Dendritic cell treated with granulocyte-macrophage colony-stimulating factor and Interleukin-4, amounts not matched to agents 40 ng/mL and 50 ng/mL, for 4 days (primary cell): ENCODE measurements around the gene AEBP1.

Experiments used
- H3K27ac Mint-ChIP-seq: one replicate; pipeline ENCODE4 v1.8.0; 2022; ENCODE audit warnings: mild to moderate bottlenecking, mixed read lengths
- H3K27me3 Mint-ChIP-seq: one replicate; pipeline ENCODE4 v1.8.0; 2022; ENCODE audit warnings: mild to moderate bottlenecking, mixed read lengths
- H3K36me3 Mint-ChIP-seq: one replicate; pipeline ENCODE4 v1.8.0; 2022; ENCODE audit warnings: low read depth, mixed read lengths
- H3K4me1 Mint-ChIP-seq: one replicate; pipeline ENCODE4 v1.8.0; 2022; ENCODE audit warnings: low read depth, mixed read lengths
- H3K4me3 Mint-ChIP-seq: one replicate; pipeline ENCODE4 v1.8.0; 2022; ENCODE audit warnings: mild to moderate bottlenecking, moderate library complexity, mixed read lengths
- H3K9me3 Mint-ChIP-seq: one replicate; pipeline ENCODE4 v1.8.0; 2022; ENCODE audit warnings: mixed read lengths
- intact Hi-C: fragments of 100-400 bp; cut with micrococcal nuclease; formaldehyde crosslinking; loops from one replicate; pipeline ENCODE4 v1.15.0; 2022

Gene AEBP1

GRCh38 chr7:44085546-44085945 is 18.6 kb upstream of the AEBP1 start:
- no peak overlapping the region for H3K4me3 Mint-ChIP-seq
- intact Hi-C loops, result no loop called here

GRCh38 chr7:44086627-44087026 is 17.5 kb upstream of the AEBP1 start:
- Mint-ChIP-seq H3K36me3 (peaks cover 5% of the 10 kb centered on the region), H3K4me1 (peaks cover 5% of the 10 kb centered on the region), H3K4me3 (no peak overlapping the region), H3K27ac (no peak overlapping the region), H3K27me3 (peaks cover 3% of the 10 kb centered on the region), H3K9me3 (no peaks in the 10 kb centered on the region)
- intact Hi-C loops, result no loop called here

More at GRCh38 chr7:44085546-44085945, 18.6 kb upstream of the AEBP1 start:
- peaks cover 3% of the 10 kb centered on the region for H3K27me3 Mint-ChIP-seq
- H3K4me1 Mint-ChIP-seq, result peaks cover 16% of the 10 kb centered on the region
- H3K27ac Mint-ChIP-seq, result no peak overlapping the region
- H3K36me3 Mint-ChIP-seq, result peaks cover 13% of the 10 kb centered on the region
- no peaks in the 10 kb centered on the region for H3K9me3 Mint-ChIP-seq

- H3K4me1 Mint-ChIP-seq, result no peaks in the 10 kb centered on the region
- H3K27me3 Mint-ChIP-seq, result peaks cover 5% of the 10 kb centered on the region
- intact Hi-C loops, result no loop called here
- no peaks in the 10 kb centered on the region for H3K36me3 Mint-ChIP-seq
- no peaks in the 10 kb centered on the region for H3K9me3 Mint-ChIP-seq
- no peak overlapping the region for H3K4me3 Mint-ChIP-seq
- peak overlapping the region; percentile 12 for H3K27ac Mint-ChIP-seq
These were observed 16.0 kb upstream of the AEBP1 start for GRCh38 chr7:44087911-44088838.

GRCh38 chr7:44093102-44093641 is 11.0 kb upstream of the AEBP1 start:
- H3K36me3 Mint-ChIP-seq, result no peaks in the 10 kb centered on the region
- H3K4me1 Mint-ChIP-seq, result peaks cover 9% of the 10 kb centered on the region
- no peaks in the 10 kb centered on the region for H3K9me3 Mint-ChIP-seq
- peaks cover 6% of the 10 kb centered on the region for H3K27me3 Mint-ChIP-seq
- H3K27ac Mint-ChIP-seq, result no peak overlapping the region
- intact Hi-C loops, result no loop called here
- no peak overlapping the region for H3K4me3 Mint-ChIP-seq

- Mint-ChIP-seq H3K4me3 (no peak overlapping the region), H3K27me3 (peaks cover 6% of the 10 kb centered on the region), H3K9me3 (no peaks in the 10 kb centered on the region), H3K27ac (no peak overlapping the region), H3K36me3 (no peaks in the 10 kb centered on the region), H3K4me1 (peaks cover 9% of the 10 kb centered on the region)
- intact Hi-C loops, result no loop called here
These were observed 9.8 kb upstream of the AEBP1 start for GRCh38 chr7:44094365-44094764.

- H3K27ac Mint-ChIP-seq, result no peak overlapping the region
- H3K27me3 Mint-ChIP-seq, result peaks cover 6% of the 10 kb centered on the region
- H3K4me1 Mint-ChIP-seq, result peaks cover 9% of the 10 kb centered on the region
- no peaks in the 10 kb centered on the region for H3K9me3 Mint-ChIP-seq
- no peak overlapping the region for H3K4me3 Mint-ChIP-seq
- H3K36me3 Mint-ChIP-seq, result no peaks in the 10 kb centered on the region
- intact Hi-C loops, result no loop called here
These were observed 9.1 kb upstream of the AEBP1 start for GRCh38 chr7:44094883-44095592.

- H3K27ac Mint-ChIP-seq, result no peak overlapping the region
- H3K36me3 Mint-ChIP-seq, result no peaks in the 10 kb centered on the region
- H3K27me3 Mint-ChIP-seq, result peaks cover 6% of the 10 kb centered on the region
- H3K4me3 Mint-ChIP-seq, result no peak overlapping the region
- intact Hi-C loops, result no loop called here
- H3K4me1 Mint-ChIP-seq, result peaks cover 9% of the 10 kb centered on the region
- H3K9me3 Mint-ChIP-seq, result no peaks in the 10 kb centered on the region
These were observed 8.4 kb upstream of the AEBP1 start for GRCh38 chr7:44095781-44096180.

- Mint-ChIP-seq H3K4me3 (no peak overlapping the region), H3K36me3 (no peaks in the 10 kb centered on the region), H3K4me1 (peaks cover 9% of the 10 kb centered on the region), H3K9me3 (no peaks in the 10 kb centered on the region), H3K27ac (no peak overlapping the region), H3K27me3 (peaks cover 6% of the 10 kb centered on the region)
- intact Hi-C loops, result no loop called here
These were observed 7.7 kb upstream of the AEBP1 start for GRCh38 chr7:44096326-44096881.

- Mint-ChIP-seq H3K36me3 (no peaks in the 10 kb centered on the region), H3K27me3 (peaks cover 8% of the 10 kb centered on the region), H3K9me3 (no peaks in the 10 kb centered on the region), H3K4me1 (peaks cover 9% of the 10 kb centered on the region), H3K4me3 (no peak overlapping the region), H3K27ac (no peak overlapping the region)
- intact Hi-C loops, result no loop called here
These were observed 6.8 kb upstream of the AEBP1 start for GRCh38 chr7:44097064-44097932.

GRCh38 chr7:44098092-44099068 is 5.8 kb upstream of the AEBP1 start:
- no peak overlapping the region for H3K4me3 Mint-ChIP-seq
- peaks cover 9% of the 10 kb centered on the region for H3K4me1 Mint-ChIP-seq
- intact Hi-C loops, result no loop called here
- H3K27me3 Mint-ChIP-seq, result peaks cover 17% of the 10 kb centered on the region
- H3K27ac Mint-ChIP-seq, result no peak overlapping the region
- H3K36me3 Mint-ChIP-seq, result no peaks in the 10 kb centered on the region
- no peaks in the 10 kb centered on the region for H3K9me3 Mint-ChIP-seq

GRCh38 chr7:44099669-44100068 is 4.5 kb upstream of the AEBP1 start:
- H3K4me1 Mint-ChIP-seq, result peaks cover 5% of the 10 kb centered on the region
- no peaks in the 10 kb centered on the region for H3K36me3 Mint-ChIP-seq
- H3K4me3 Mint-ChIP-seq, result no peak overlapping the region
- intact Hi-C loops, result no loop called here
- no peak overlapping the region for H3K27ac Mint-ChIP-seq
- H3K9me3 Mint-ChIP-seq, result no peaks in the 10 kb centered on the region
- H3K27me3 Mint-ChIP-seq, result peaks cover 24% of the 10 kb centered on the region

GRCh38 chr7:44100458-44101302 is 3.5 kb upstream of the AEBP1 start:
- no peaks in the 10 kb centered on the region for H3K9me3 Mint-ChIP-seq
- no peak overlapping the region for H3K27ac Mint-ChIP-seq
- H3K36me3 Mint-ChIP-seq, result no peaks in the 10 kb centered on the region
- no peak overlapping the region for H3K4me3 Mint-ChIP-seq
- H3K27me3 Mint-ChIP-seq, result peaks cover 31% of the 10 kb centered on the region
- H3K4me1 Mint-ChIP-seq, result peaks cover 2% of the 10 kb centered on the region
- intact Hi-C loops, result no loop called here
